Measurements from ENCODE around the gene PCED1A.
A peak's percentile ranks its signal among the peaks of the same experiment; 100 is the strongest.
"Not testable (repeated sequence)": the region's sequence is repeated elsewhere in the genome, so short reads cannot be mapped to it uniquely, and the experiment has no call there.

PCED1A gene

GRCh38 chr20:2822073-2822472 is 18.4 kb downstream of the PCED1A start:
- DNase-seq: no peak

DNA sequence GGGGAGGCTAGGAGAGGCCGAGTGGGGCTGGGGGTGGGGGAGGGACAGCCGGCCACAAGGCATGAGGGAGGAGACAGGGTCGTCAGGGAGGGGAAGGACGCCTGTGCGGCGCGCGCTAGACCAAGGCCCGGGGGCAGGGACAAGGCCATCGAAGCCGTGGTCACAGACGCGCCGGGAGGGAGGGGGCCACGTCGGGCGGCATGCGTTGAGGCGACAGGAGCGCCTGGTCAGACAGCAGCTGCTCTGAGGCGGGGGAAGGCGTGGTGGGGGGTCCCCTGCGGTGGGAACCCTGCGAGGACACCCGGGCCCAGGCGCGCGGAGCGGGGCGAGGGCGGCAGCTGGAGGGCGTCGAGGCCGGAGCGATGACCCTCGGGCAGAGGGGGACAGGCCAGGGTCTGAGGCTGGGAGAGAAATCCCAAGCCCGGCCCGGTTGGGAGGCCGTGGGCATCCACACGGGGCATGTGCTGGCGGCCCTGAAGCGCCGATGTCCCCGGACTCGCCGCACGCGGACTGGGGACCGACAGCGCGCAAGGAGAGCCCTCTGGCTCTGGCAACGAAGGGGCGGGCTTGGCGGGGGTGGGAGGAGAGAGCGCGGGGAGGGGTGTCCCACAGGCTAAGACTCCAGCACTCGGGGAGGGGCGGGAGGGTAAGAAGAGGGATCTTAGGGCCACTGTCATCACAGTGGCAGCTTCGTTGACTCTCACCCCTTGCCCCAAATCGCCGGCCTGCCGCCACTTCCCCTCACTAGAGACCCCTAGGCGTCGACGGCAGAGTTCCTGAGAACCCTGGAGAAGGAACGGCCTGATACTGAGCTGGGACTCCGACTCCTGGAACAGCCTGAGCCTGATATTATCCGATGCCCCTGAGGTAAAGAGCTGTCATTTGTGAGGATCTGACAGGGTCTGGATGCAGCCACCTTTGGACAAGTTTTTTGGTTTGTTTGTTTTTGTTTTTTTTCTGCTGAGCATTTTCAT is 19.3 kb downstream of the PCED1A start:
- no peak for DNase-seq

- no peak for DNase-seq
These were observed 20.2 kb downstream of the PCED1A start for GRCh38 chr20:2820084-2820895.

DNA sequence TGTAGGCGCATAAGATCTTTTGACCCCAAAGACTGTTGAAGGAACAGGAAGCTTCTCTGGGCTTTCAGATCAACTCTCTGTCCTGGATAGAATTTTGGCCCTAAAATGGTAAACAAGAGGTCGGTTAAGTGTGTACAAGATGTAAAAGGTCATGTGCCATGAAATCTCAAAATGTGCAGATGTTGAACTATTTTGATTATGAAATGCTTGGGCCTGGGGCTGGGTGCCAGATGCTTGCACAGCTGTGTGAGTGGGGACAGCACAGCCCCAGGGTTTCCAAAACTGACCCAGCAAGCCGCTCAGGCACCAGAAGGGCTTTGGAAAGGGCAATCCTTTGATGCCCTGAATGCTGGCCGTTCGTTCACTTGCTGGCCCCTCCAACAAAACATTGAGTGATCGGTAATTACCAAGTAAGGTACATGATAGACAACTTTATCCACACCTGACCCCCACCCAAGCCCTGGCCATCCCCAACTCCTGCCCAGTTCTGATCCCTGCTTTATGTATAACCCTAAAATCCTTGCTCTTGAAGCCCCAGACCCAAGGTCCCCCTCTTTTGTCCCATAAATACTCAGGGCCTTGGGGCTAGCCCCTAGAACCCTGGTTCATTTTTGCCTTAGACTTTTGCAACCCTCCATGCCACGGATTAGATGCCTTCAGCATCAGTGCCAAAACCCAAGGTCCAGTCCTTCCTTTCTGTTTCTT is 22.4 kb downstream of the PCED1A start:
- DNase-seq: no peak

DNA sequence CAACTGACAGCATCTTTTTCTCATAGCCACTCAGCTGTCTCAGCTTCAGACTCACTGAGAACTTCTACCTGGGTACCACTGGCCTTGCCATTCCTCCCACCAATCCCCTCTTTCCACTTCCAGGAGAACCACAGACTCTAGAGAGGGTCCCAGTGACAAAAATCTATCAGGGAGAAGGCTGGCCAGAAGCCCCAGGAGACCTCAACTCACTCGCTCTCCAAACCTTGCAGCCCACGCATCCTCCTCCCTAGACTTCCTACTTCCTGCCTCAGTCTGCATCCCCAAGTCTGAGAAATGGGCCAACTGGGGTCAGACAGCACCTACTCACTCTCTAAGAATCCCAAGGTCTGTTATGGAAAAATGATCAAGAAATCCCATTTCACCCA is 23.1 kb downstream of the PCED1A start:
- no peak for DNase-seq

GRCh38 chr20:2816583-2817340 is 23.7 kb downstream of the PCED1A start:
- DNase-seq: no peak

- DNase-seq: no peak
These were observed 24.3 kb downstream of the PCED1A start, which contains the start of gene TMEM239 for GRCh38 chr20:2816030-2816582. Gene TMEM239, plus strand, starts transcription at chr20:2816364. Its CDS starts 191 bp downstream, at chr20:2816555.

- DNase-seq: no peak
These were observed 25.1 kb downstream of the PCED1A start for GRCh38 chr20:2815242-2815900.

DNA sequence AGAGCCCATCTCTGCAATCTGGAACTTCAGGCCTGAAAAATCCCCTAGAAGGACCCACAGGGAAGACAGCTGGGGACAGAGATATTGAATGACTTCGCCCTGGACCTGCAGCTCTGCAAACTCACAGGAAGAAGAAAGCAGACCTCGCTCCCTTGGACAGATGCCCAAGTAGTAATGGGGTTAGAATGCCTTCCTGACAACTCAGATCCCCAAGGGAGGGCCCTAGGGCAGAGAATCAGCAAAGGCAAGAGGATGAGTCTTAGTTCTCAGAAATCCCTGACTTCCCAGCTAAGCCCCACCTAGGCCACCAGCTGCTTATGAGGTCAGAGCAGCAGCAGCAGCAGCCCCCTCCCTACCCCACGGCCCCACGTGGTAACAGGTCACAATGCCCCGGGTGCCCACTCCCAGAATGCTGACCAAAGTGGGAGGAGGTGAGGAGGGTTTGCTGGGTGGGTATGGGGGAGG is 25.8 kb downstream of the PCED1A start, which contains the start of gene C20orf141:
TSS of gene C20orf141 (plus strand) at position 401 of the 465 bp plus-strand sequence. CDS start 198 bp downstream, outside the sequence.
- peak in 1 of 2 donors; percentile 86 for DNase-seq

GRCh38 chr20:2814076-2814475 is 26.4 kb downstream of the PCED1A start:
- no peak for DNase-seq

- no peak for DNase-seq
These were observed 28.3 kb downstream of the PCED1A start for GRCh38 chr20:2812189-2812588.

GRCh38 chr20:2809690-2810089 is 30.8 kb downstream of the PCED1A start:
- DNase-seq: no peak

GRCh38 chr20:2807929-2808328 is 32.5 kb downstream of the PCED1A start:
- DNase-seq: not testable (repeated sequence)

DNA sequence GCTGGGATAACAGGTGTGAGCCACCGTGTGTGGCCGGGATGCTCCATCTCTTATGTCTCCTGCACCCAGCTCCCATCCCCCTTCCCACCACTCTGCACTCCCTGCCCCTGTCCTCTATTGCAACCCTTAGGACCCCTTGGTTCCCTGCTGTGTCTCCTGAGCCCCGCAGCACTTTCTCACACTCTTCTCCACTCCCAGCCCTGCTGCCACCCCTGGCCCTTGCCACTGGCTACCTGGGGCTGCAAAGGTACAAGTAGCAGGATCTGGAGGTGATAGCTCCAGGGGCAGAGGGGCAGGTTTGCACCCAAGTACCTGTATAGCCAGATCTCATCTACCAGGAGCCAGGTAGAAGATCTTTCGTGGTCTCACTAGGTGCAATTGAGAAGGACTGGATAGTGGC is 33.4 kb downstream of the PCED1A start:
- DNase-seq: no peak

DNA sequence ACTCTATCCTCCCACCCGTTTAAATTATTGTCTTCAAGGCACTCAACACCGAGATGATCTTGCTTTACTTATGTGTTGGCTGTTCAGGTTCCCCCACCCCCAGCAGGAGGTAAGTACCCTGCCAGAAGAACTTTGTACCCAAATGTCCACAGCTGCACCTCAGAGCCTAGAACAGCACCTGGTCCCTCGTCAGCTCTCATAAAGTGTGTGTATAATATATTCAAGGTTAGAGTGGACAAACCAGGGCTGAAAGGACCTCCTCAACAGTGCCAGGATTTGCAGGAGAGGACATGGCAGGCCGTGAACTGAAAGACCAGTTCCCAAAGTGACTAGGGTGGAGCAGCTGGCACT is 34.1 kb downstream of the PCED1A start:
- no peak for DNase-seq

DNA sequence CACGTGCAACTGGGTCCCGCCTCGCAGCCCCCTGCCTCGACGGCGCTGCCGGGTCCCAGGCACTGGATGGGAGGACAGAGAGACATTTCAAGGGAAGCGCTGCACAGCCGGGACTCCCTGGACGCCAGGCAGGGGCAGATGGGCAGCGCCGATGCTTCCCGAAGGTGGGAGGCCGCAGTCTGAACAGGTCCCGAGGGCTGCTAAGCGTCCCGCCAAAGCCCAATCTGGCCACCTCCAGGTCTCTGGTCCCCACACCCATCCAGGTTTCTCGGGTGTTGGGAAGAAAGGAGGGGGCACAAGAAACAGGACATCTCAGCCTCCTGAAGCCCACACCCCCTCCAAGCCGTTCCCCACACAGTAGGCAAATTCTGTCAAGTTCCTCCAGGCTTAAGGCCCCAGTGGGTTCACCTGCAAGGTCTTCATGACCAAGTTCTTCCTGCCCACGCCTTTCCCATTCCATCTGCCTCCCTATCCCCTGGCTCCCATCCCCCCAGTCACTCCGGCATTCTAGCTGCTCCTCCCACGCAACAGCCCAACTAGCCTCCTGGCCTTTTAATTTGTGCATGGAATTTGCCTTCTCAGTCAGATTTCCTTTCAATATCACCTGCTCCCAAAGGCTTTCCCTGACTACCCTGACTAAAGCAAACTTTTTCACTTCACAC is 34.6 kb downstream of the PCED1A start:
- DNase-seq: no peak

GRCh38 chr20:2804852-2805688 is 35.4 kb downstream of the PCED1A start:
- DNase-seq: no peak

- DNase-seq: no peak
These were observed 36.2 kb downstream of the PCED1A start for GRCh38 chr20:2804041-2804828.

- DNase-seq: peak in 1 of 2 donors; percentile 47
These were observed 39.1 kb downstream of the PCED1A start for GRCh38 chr20:2801286-2801728.
